Stimulated activated CD4-positive, alpha-beta T cell treated with anti-CD3 and anti-CD28 coated beads, Interleukin-1b, Interleukin-23, amount 100 ng/mL, for 24 hours (primary cell): Measurements from ENCODE around the gene GIPC1.
"Not testable (repeated sequence)": the region's sequence is repeated elsewhere in the genome, so short reads cannot be mapped to it uniquely, and the experiment has no call there.

Source experiments
- DNase-seq, 4 experiments: peaks; one replicate each; pipeline ENCODE4 v3.0.0-alpha.2; 2020; ENCODE audit warnings: low read depth in 4 of 4, low spot score in 1 of 4

The GIPC1 gene

GRCh38 chr19:14517840-14518505, 22.0 kb upstream of the GIPC1 start, which contains the start of gene DNAJB1:
Gene DNAJB1 (minus strand): TSS chr19:14518397. CDS start chr19:14518349, 48 bp downstream.
- peak in 2 of 4 experiments; percentile 43 to 61 for DNase-seq

- DNase-seq, result no peak
Measured at GRCh38 chr19:14517446-14517839, 21.5 kb upstream of the GIPC1 start.

- DNase-seq, result no peak
Measured at GRCh38 chr19:14516746-14517438, 21.0 kb upstream of the GIPC1 start.

GRCh38 chr19:14516048-14516534, 20.2 kb upstream of the GIPC1 start:
- DNase-seq, result no peak

- no peak for DNase-seq
Measured at GRCh38 chr19:14515501-14516047, 19.6 kb upstream of the GIPC1 start.

- DNase-seq, result no peak
Measured at GRCh38 chr19:14514215-14514863, 18.4 kb upstream of the GIPC1 start.

GRCh38 chr19:14512406-14512961, 16.6 kb upstream of the GIPC1 start:
- DNase-seq, result no peak

GRCh38 chr19:14511229-14511593, 15.3 kb upstream of the GIPC1 start:
- no peak for DNase-seq

GRCh38 chr19:14510311-14511228, 14.6 kb upstream of the GIPC1 start:
- no peak for DNase-seq

- DNase-seq, result no peak
Measured at GRCh38 chr19:14507704-14508542, 12.0 kb upstream of the GIPC1 start.

GRCh38 chr19:14505488-14506239, 9.7 kb upstream of the GIPC1 start:
- DNase-seq, result peak in 3 of 4 experiments; percentile 53 to 65 (median 63)

GRCh38 chr19:14504575-14504974, 8.6 kb upstream of the GIPC1 start:
- not testable (repeated sequence) for DNase-seq

GRCh38 chr19:14503285-14503684, 7.4 kb upstream of the GIPC1 start:
- DNase-seq, result no peak

GRCh38 chr19:14502334-14503092, 6.6 kb upstream of the GIPC1 start:
- DNase-seq, result no peak

GRCh38 chr19:14497228-14497921, 1.4 kb upstream of the GIPC1 start:
- DNase-seq, result no peak

GRCh38 chr19:14496834-14497227, 904 bp upstream of the GIPC1 start:
- DNase-seq, result no peak

GRCh38 chr19:14495672-14496028, 277 bp downstream of the GIPC1 start:
- no peak for DNase-seq
